Upper lobe of right lung (tissue), 1 donor: Measurements from ENCODE around the gene SPATA20. TPM values are rescaled to one million over a fixed set of nuclear protein-coding genes. Genes with fewer than 3 reads are reported as not detected.

Source experiments
- ATAC-seq: fragments of 200-7000 bp; cut with Tn5 transposase; one replicate; pipeline ENCODE4 v1.9.1; 2020; ENCODE audit warnings: mild to moderate bottlenecking, moderate library complexity
- DNase-seq: peaks from one replicate; pipeline ENCODE4 v3.0.0-alpha.2; 2020
- H3K27ac ChIP-seq: fragments of 200-600 bp; one replicate; pipeline ENCODE4 v1.8.0; 2022
- H3K27me3 ChIP-seq: fragments of 200-600 bp; one replicate; pipeline ENCODE4 v1.8.0; 2022; ENCODE audit warnings: mild to moderate bottlenecking
- H3K36me3 ChIP-seq: fragments of 200-600 bp; one replicate; pipeline ENCODE4 v1.8.0; 2022
- H3K4me1 ChIP-seq: fragments of 200-600 bp; one replicate; pipeline ENCODE4 v1.8.0; 2022
- H3K4me3 ChIP-seq: fragments of 200-600 bp; one replicate; pipeline ENCODE4 v1.8.0; 2022; ENCODE audit warnings: mild to moderate bottlenecking
- H3K9me3 ChIP-seq: fragments of 200-600 bp; one replicate; pipeline ENCODE4 v1.8.0; 2022
- intact Hi-C: fragments of 100-400 bp; cut with DNase I; formaldehyde crosslinking; loops from one replicate; pipeline ENCODE4 v1.11.0; 2022
- total RNA-seq: library from RNA; stranded (reverse); fragmentation: NEBNext Ultra II Directional; extraction: Animal tissue kit (Norgen Biotek cat#: 25700); gene quantifications from one replicate; pipeline ENCODE4 v1.2.1, GENCODE V29; 2021
- TF ChIP-seq, protein P1 (sequence below): fragments of 200-600 bp; IDR thresholded peaks from one replicate; pipeline ENCODE4 v1.8.0; 2022; ENCODE audit warnings: antibody characterized with exemption
- donor health status: DM: no; HTN: yes; CAD: no; lungs with severe emphysema.

Gene SPATA20
- total RNA-seq, 1 donor from 2014 or later, result 31.6 TPM

DNA sequence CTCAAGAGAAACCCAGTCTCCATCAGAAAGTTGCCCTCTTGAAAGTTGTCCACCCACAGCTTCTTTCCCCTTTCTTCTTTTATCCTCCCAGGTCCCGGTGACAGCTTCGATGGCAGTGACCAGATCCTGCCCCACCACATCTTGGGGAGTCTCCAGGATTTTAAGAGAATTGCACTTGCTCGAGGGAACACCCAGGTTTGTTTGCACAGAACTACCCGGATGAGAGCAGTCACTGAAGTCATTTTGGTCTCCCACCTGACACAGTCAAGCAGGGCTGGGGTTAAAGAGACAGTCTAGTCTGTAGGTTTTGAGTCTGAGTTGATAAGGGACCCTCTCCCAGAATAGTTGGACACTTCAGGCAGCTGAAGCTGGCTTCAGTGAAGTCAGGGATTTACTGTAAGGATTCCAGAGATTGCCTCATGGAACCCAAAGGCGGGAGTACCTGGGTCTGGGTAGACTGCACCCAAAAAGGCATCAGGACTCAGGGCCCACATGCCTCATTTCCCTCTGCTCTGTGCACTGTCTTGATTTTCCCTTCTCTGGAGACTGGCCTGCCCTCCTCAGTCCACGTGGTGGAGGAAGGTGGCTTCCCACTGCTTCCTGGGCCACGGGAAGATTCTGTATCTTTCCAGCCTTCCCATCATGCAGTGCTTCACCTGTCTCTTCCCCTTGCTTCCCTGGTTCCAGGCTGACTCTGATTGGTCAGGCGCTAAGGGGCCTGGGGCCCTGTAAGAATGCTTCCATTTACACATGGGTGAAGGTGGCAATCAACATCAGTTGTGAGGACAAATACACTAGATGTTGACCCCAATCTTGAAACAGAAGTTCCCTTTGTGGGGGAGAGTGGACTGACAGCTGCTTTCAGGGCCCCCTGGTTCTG, 29.2 kb upstream of the SPATA20 start:
- intact Hi-C loops, result no loop called here
- ATAC-seq (no peak), DNase-seq (no peak)
- no peaks in the 10 kb centered on the region for H3K9me3 ChIP-seq
- TF ChIP-seq, protein P1, sequence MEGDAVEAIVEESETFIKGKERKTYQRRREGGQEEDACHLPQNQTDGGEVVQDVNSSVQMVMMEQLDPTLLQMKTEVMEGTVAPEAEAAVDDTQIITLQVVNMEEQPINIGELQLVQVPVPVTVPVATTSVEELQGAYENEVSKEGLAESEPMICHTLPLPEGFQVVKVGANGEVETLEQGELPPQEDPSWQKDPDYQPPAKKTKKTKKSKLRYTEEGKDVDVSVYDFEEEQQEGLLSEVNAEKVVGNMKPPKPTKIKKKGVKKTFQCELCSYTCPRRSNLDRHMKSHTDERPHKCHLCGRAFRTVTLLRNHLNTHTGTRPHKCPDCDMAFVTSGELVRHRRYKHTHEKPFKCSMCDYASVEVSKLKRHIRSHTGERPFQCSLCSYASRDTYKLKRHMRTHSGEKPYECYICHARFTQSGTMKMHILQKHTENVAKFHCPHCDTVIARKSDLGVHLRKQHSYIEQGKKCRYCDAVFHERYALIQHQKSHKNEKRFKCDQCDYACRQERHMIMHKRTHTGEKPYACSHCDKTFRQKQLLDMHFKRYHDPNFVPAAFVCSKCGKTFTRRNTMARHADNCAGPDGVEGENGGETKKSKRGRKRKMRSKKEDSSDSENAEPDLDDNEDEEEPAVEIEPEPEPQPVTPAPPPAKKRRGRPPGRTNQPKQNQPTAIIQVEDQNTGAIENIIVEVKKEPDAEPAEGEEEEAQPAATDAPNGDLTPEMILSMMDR, result no peak
- no peak overlapping the region for H3K4me3 ChIP-seq
- H3K4me1 ChIP-seq, result no peaks in the 10 kb centered on the region
- no peaks in the 10 kb centered on the region for H3K27me3 ChIP-seq
- no peak overlapping the region for H3K27ac ChIP-seq
- H3K36me3 ChIP-seq, result no peaks in the 10 kb centered on the region

DNA sequence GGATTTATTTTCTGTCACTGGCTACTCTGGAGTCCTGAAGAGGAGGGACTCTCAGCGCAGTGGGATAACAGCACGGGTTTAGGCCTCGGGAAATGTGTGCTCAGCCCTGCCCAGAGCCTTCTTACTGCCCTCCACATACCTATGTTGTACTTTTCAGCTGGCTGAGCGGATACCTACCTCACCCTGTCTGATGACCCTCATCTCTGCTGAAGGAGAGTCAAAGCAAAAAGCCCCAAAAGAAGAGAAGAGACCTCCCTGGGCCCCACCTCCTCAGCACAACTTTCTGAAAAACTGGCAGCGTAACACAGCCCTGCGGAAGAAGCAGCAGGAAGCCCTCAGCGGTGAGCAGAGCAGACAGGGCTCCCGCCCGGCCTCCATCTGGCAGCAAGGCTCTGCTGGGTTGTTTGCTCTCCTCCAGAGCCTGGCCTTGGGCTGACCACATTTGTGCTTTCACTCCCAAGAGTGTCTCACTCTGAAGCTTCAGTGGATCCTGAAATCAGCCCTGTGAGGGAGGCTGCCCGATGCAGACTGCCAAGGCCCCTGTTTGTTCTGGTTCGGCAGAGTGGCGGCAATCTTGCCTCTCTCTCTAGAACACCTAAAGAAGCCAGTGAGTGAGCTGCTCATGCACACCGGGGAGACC, 28.5 kb upstream of the SPATA20 start:
- intact Hi-C loops, result no loop called here
- no peak for DNase-seq
- Histone ChIP-seq H3K4me1 (no peaks in the 10 kb centered on the region), H3K27me3 (no peaks in the 10 kb centered on the region), H3K9me3 (no peaks in the 10 kb centered on the region), H3K27ac (no peak overlapping the region), H3K36me3 (no peaks in the 10 kb centered on the region), H3K4me3 (no peak overlapping the region)
- TF ChIP-seq, protein P1, result no peak
- ATAC-seq, result no peak

- intact Hi-C loops, result no loop called here
- no peaks in the 10 kb centered on the region for H3K27me3 ChIP-seq
- H3K4me1 ChIP-seq, result no peaks in the 10 kb centered on the region
- no peak for ATAC-seq
- H3K36me3 ChIP-seq, result no peaks in the 10 kb centered on the region
- TF ChIP-seq, protein P1, result no peak
- no peak overlapping the region for H3K4me3 ChIP-seq
- no peaks in the 10 kb centered on the region for H3K9me3 ChIP-seq
- H3K27ac ChIP-seq, result no peak overlapping the region
- DNase-seq, result no peak
Measured at GRCh38 chr17:50519141-50519834, 27.7 kb upstream of the SPATA20 start.

- Histone ChIP-seq H3K4me3 (no peak overlapping the region), H3K36me3 (no peaks in the 10 kb centered on the region), H3K27ac (no peak overlapping the region), H3K4me1 (no peaks in the 10 kb centered on the region), H3K27me3 (no peaks in the 10 kb centered on the region), H3K9me3 (no peaks in the 10 kb centered on the region)
- TF ChIP-seq, protein P1, result no peak
- ATAC-seq, result no peak
- DNase-seq, result no peak
- intact Hi-C loops, result no loop called here
Measured at GRCh38 chr17:50520483-50520882, 26.5 kb upstream of the SPATA20 start.

- TF ChIP-seq, protein P1, result no peak
- H3K4me3 ChIP-seq, result no peak overlapping the region
- no peaks in the 10 kb centered on the region for H3K9me3 ChIP-seq
- no peak overlapping the region for H3K27ac ChIP-seq
- no peaks in the 10 kb centered on the region for H3K4me1 ChIP-seq
- no peaks in the 10 kb centered on the region for H3K36me3 ChIP-seq
- DNase-seq (no peak), ATAC-seq (no peak)
- H3K27me3 ChIP-seq, result no peaks in the 10 kb centered on the region
- intact Hi-C loops, result no loop called here
Measured at GRCh38 chr17:50521514-50521913, 25.5 kb upstream of the SPATA20 start.
